ENCODE results near the gene LCE2A. TPM values are rescaled to one million over a fixed set of nuclear protein-coding genes. Genes with fewer than 3 reads are reported as not detected.
"Not testable (repeated sequence)": the region's sequence is repeated elsewhere in the genome, so short reads cannot be mapped to it uniquely, and the experiment has no call there.

Gene LCE2A, protein sequence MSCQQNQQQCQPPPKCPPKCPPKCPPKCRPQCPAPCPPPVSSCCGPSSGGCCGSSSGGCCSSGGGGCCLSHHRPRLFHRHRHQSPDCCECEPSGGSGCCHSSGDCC
- not detected for polyA plus RNA-seq (2013, experiment 1 of 2; ENCODE audit: insufficient read length)
- not detected for polyA plus RNA-seq (2013, experiment 2 of 2; ENCODE audit: insufficient read length)

DNA sequence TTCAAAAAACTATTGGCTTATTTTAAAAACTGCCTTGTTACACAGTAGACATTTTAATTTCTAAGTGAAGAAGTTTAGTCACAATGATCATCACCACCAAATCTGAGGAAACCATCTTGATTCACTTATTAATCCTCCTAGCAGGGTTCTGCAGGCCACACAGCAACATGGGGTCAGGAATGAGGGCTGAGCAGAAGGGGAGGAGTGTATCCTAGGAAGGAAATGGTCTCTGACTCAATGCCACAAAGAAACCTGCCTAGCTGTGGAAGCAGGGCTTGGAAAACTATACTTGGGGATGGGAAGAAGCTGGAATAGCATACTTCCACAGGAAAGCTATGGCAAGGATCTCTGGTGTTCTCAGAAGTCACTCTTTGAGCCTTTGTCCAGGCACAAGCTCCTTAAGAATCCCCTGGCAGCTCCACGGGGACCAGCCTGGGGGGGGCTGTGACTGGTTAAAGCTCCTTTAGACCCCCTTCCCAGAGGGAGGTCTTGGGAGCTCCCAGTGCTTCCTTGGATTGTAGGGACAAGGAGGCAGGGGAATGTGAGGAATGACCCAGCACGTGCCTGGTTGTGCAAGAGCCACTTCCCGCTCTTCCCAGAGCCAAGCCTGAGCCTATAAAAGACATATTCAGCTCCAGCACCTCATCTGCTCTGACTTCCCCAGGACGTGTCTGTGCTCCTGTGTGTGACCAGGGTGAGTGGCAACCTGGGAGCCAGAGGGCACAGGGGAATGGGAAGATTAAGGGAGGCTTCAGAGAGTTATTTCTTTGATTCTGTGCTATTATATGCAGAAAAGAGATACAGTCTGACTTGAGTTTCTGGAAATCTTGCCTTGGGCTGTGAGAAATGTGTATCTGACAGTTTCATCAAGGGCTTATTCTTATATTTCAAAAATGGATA is at the start of gene LCE2A:
Gene LCE2A, plus strand, starts transcription at position 645 of the 900 bp plus-strand sequence. CDS start 557 bp downstream, outside the sequence.
- peak; percentile 1 for DNase-seq

DNA sequence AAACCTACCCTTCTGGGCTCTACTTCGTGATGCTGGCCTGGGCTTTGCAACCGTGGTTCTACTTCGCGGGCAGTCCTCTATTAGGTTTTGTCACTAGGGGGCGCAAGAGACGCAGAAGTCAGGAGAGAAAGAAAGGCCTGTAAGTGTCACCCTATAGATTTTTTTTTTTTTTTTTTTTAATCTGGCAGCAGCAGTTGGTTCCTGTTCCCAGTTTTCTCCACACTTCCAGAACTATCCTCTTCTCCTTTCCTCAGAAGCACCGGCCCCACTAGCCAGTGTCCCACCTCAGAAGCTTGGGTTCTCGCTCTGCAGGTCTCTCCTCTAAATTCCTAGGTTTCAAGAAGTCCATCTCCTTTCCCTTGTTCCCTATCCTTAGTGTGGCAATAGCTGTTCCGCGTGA is 44.0 kb upstream of the LCE2A start:
- peak; percentile 53 for DNase-seq

DNA sequence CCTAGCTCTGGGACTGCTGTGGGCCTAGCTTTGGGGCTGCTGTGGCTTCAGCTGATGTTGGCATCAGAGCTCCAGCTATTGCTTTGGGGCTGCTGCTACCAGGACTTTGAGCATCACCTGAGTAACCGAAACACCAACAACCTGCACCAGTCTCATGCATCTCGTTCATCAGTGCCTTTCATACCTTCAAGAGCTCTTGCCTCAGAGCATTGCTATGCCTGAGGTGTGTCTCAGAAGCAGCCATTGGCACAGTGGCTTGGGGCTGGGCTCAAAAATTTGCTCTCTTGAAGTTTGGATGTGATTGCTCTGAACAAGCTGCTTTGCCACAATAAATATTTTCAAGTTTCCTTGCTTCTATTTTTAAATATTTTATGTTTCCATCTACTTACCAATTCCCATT is 41.7 kb upstream of the LCE2A start:
- DNase-seq = no peak

DNA sequence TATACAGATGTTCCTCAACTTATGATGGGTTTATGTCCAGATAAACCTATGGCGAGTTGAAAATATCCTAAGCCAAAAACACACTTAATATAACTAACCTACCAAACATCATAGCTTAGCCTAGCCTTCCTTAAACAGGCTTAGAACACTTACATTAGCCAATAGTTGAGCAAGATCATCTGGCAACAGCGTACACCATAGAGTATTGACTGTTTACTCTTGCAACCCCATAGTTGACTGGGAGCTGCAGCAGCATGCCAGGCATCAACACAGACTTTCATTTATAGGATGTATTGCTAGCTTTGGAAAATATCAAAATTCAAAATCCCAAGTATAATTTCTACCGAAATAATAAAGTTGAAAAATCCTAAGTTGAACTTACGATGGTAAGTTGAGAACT is 40.5 kb upstream of the LCE2A start:
- DNase-seq = no peak

DNA sequence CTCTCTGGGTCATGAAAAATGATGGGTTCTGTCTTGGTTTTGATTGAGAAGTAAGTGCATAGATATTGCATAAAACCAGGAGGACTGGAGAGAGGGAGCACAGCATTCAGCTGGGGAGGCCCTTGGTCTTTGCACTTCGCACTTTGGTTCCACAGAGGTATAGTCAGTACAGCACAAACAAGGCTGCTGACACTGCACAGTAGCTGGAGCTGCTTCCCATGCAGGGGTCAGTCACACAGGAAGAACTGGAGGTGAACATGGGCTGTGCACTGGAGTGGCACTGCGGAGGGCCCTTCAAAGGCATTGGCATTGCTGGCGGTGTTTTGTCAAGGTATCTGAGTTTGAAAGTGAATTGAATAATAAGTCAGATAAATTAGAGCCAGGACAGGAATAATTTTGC is 39.5 kb upstream of the LCE2A start:
- no peak for DNase-seq

DNA sequence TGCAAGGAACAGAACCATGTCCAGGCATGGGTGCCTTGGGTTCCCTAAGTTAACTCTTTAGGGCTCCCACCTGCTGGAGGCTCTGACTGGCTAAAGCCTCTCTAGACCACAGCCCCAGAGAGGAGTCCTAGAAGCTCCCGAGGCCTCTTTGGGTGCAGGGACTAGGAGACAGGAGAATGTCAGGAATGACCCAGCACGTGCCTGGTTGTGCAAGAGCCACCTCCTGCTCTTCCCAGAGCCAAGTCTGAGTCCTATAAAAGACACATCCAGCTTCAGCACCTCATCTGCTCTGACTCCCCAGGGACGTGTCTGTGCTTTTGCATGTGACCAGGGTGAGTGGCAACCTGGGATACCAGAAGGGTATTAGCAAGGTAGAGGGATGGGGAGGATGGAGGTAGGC is 35.0 kb upstream of the LCE2A start, which contains the start of gene LCE2D:
Gene LCE2D, plus strand, starts transcription at position 283 of the 400 bp plus-strand sequence. CDS start 726 bp downstream, outside the sequence.
- no peak for DNase-seq

DNA sequence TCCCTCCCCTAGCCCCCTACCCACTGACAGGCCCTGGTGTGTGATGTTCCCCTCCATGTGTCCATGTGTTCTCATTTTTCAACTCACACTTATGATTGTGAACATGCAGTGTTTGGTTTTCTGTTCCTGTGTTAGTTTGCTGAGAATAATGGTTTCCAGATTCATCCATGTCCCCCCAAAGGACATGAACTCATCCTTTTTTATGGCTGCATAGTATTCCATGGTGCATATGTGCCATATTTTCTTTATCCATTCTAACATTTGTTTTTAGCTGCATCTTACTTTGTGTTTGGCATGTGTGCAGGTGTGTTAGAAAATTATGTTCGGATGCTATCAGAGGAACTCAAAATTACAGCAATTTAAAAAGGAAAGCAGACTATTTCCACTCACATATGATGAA is 32.0 kb upstream of the LCE2A start:
- not testable (repeated sequence) for DNase-seq

DNA sequence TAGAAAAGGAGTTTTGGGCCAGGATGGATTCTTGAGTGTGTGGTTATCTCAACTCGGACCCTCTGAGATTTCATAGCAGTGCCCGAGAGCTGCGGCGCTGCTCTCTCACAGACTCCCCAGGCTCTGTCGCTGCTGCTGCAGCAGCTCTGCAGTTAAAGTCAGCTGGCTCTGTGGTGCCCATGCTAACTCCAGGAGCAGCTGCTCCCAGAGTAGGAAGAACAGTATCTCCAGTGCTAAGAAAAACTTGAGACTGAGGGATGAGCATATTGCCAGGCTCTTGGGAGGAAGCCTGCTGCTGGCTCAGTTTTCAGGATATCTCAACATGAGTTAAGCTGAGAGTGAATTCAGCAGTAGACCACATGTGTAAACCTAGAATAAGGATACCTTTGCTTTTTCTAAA is 30.5 kb upstream of the LCE2A start:
- no peak for DNase-seq

DNA sequence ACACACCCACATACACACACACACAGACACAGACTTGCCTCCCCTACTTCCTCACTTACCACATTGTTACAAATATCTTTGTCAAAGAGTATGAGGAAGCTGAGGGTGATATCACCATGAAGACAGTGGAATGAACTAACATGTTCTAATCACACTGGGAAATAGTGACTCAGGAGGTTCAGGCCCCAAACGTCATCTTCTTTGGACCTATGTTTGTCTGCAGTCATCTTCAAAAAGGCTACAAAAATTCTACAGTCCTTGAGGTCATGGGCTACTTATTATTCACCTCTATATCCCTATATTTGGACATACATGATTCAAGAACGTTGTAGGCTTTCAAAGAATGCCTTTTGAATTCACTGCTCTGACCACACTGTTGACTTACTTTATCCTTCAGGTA is 25.1 kb upstream of the LCE2A start:
- no peak for DNase-seq

DNA sequence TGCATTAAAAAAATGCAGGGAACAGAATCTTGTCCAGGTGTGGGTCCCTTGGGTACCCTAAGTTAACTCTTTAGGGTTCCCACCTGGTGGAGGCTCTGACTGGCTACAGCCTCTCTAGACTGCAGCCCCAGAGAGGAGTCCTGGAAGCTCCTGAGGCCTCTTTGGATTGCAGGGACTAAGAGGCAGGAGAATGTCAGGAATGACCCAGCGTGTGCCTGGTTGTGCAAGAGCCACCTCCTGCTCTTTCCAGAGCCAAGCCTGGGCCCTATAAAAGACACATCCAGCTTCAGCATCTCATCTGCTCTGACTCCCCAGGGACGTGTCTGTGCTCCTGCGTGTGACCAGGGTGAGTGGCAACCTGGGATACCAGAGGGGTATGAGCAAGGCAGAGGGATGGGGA is 23.2 kb upstream of the LCE2A start, which contains the start of gene LCE2C:
Gene LCE2C, plus strand, starts transcription at position 297 of the 400 bp plus-strand sequence. CDS start 737 bp downstream, outside the sequence.
- not testable (repeated sequence) for DNase-seq

DNA sequence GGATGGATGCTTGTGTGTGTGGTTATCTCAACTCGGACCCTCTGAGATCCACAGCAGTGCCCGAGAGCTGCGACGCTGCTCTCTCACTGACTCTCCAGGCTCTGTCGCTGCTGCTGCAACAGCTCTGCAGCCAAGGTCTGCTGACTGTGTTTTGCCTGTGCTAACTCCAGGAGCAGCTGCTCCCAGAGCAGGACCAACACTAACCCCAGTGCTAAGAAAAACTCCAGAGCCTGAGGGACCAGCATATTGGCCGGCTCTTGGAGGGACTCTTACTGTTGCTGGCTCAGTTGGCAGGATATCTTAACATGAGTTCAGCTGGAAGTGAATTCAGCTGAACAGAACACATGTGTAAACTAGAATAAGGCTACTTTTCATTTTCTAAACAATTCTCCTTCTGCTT is 18.7 kb upstream of the LCE2A start:
- no peak for DNase-seq

DNA sequence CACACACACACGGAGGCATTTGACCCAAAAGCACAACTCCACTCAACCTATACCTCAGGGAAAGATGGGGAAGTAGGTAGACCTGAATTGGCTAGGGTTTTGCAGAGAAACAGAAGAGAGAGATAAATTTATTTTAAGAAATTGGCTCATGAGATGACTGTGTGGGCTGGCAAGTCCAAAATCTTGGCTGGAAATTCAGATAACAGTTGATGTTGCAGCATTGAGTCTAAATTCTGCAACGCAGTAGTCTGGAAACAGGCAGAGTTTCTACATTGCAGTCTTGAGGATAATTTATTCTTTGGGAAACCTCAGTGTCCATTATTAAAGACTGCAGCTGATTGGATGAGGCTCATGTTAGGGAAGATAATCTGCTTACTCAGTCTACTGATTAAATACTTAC is 16.5 kb upstream of the LCE2A start:
- no peak for DNase-seq

DNA sequence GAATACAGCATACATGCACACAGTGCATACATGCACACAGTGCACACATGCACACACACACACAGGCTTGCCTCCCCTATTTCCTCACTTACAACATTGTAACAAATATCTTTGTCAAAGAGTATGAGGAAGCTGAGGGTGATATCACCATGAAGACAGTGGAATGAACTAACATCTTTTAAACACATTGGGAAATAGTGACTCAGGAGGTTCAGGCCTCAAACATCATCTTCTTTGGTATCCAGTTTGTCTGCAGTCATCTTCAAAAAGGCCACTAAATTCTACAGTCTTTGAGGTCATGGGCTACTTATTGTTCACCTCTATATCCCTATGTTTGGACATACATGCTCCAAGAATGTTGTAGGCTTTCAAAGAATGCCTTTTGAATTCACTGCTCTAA is 14.3 kb upstream of the LCE2A start:
- DNase-seq = no peak

DNA sequence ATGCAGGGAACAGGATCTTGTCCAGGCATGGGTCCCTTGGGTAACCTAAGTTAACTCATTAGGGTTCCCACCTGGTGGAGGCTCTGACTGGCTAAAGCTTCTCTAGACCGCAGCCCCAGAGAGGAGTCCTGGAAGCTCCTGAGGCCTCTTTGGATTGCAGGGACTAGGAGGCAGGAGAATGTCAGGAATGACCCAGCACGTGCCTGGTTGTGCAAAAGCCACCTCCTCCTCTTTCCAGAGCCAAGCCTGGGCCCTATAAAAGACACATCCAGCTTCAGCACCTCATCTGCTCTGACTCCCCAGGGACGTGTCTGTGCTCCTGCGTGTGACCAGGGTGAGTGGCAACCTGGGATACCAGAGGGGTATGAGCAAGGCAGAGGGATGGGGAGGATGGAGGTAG is 12.3 kb upstream of the LCE2A start, which contains the start of gene LCE2B:
Gene LCE2B, plus strand, starts transcription at position 301 of the 400 bp plus-strand sequence. CDS start 721 bp downstream, outside the sequence.
- not testable (repeated sequence) for DNase-seq

DNA sequence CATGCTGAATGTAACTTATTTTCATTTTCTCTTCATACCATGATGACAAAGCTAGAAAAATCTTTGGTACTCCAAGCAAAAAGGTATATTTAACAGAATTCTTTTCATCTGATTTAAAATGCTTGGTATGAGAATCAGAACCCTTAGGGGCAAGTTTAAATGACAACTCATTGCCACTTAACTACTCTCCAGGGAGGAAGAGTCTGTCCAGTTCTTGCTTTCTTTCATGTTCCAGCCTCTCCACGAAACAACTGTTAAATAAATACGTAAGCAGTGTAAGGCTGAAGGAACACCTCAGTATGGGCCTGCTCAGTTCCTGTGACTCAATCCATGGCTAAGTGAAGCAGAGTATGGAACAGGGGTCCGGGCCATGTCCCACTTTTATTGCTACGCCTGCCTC is 1.6 kb downstream of the LCE2A start:
- no peak for DNase-seq

DNA sequence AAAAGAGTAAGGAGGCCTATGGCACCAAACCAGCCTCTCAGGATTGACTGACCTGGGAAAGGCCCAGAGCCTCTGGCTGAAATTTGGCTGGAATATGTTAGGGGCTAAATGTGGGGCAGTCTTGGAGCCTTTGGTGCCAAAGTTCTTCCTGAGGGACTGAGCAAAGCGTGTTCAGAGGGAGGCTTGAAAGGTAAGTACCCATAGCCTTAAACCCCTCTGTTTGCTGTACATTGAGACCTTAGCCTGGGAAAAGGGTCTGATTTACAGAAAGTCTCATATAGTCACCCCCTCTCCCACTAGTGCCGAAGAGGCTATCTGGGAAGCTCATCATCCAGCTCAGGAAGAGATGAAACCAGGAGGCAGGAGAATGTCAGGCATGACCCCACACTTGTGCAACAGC is 9.7 kb downstream of the LCE2A start, which contains the start of gene LCE4A:
Gene LCE4A, plus strand, starts transcription at position 301 of the 400 bp plus-strand sequence. CDS start 916 bp downstream, outside the sequence.
- no peak for DNase-seq

DNA sequence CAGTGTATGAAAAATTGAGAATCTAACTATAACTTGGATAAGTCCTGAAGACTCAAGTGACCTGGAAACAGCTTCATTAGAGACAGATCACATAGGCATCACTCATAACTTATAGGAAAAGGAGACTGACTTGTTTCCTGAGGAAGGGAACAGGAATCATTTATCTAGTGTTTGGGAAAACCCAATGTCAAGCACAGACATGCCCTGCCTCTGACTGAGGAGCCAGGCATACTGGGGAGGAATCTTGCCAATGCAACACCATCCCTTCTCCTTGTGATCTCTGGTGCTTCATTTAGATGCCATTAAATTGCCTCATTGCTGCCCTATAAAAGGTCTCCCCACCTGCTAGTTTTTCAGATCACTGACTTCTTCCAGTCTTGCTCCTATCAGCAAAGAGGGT is 20.1 kb downstream of the LCE2A start:
- DNase-seq = no peak

DNA sequence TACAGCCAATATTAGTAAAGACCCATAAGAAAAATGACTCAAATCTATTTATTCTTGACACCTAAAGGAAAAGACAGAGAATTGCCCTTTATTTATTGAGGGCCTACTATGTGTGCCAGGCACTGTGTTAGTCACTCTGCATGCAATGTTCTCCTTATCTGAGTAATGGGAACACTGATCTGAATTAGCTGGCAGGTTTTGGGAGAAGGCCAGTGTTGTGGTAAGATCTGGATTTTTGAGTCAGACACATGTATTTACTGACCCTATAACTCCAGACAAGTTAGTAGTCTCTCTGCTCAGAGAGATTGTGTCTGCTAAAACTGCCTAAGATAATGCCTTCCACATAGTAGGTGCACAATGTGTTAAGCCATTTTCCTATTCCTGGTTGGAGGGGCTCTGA is 27.1 kb downstream of the LCE2A start:
- no peak for DNase-seq

DNA sequence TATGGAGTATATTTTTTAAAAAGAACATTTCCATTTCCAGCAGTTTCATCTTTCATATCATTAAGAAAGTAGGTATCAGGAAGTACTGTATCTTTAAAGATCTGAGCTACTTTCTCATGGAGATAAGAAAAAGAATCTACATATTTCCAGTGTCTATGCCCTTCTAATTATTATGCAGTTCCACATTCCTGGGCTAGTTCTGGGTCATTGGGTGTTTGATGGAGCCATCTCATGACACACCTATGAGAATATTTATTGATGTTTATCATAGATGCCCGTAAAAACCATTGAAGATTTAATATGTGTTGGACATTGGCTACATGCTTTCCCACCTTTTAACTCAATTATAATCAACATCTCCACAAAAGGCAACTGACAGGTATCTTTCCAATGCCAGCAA is 30.8 kb downstream of the LCE2A start:
- DNase-seq = no peak

DNA sequence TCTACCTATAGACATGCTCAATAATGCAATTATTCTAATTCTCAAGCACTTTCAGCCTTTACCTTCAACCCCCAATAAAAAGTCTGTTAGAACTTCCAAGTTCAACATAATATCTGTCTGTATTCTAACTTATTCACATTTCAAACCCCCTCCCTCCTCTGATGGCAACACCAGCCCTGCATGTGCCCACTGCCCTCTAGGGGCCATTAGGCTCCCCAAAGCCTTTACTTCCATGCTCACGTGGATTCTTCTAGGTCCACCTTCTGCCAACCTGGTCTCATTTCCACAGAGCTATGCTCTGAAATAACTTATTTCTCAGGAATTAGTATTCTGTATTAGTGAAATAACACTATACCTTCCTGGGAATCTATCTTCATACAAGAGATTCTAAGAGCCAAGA is 37.5 kb downstream of the LCE2A start:
- DNase-seq = no peak

DNA sequence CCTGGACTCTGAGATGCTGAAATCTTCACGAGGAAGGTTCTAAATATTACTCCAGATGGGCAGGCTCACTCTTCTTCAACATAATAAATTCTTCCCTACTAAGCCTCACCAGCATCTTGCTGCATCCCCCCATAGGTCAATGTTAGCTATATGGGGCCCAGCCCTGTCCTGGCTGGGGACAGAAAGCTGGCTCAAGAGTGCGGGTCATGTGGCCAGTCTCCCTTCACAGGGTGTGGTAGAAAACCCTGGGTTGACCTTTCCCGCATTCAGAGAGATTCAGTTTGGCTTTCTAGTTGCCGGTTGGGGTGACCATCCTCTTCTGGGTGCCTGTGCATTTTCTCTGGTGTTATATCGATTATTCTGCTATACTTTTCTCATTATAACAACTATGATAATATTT is 39.9 kb downstream of the LCE2A start:
- DNase-seq = no peak

DNA sequence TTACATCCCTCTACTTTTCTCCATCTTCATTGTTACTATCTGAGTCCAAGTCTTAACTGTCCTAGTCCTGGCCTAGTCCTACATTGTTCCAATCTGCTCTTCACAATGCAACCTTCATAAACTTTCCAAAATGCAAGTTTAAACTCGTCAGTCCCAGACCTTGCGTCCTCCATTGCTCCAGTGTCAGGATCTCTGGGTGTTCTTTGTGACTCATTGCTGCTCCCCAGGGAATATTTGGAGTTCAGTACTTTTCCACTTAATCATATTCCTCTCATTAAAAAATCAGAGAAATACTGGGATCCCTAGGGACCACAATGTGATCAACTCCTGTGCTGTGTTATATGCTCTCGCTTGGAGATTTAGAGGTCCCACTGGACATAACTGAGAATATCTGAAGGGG is 41.7 kb downstream of the LCE2A start:
- DNase-seq = peak; percentile 6

DNA sequence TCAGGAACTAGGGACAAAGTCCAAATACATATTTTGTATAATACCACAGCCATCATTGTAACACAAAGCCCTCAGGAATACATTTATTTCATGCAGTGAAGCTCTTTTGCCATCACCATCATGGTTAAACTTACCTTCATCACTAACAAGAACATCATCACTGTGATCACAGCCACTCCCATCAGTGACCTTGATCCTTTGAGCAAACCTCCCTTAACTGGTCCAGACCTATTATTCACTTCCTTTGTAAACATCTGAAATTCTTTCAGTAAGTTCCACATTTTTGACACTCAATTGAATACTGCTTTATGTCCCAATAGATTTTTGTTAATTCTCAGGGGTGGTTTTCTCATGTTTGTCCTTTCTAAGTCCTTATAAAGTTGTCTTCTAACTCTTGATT is 43.5 kb downstream of the LCE2A start:
- no peak for DNase-seq
